Measurements from ENCODE around the gene ACOT12.

Gene ACOT12

DNA sequence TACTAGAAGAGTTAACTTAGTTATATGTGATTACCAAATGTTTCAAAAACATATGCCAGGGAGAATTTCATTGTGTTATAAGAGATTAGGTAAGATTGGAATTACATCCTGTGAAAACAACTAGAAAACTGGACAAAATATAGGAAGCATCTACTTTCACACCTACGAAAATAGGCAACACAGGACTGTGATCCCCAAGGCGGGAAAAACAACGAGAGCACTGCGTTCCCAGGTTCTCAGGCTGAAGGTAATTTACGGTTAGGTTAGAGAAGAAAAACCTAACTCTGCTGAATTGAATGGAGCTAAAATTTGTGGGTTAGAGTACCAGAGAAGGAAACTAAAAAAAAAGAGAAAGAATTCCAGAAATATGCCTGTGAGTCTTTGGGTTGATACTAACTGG, 28.4 kb downstream of the ACOT12 start:
- H3K9ac ChIP-seq (ENCODE audit: low read depth in 1 of 2, low read length in 2 of 2) = no peak overlapping the region
- H3K27ac ChIP-seq (ENCODE audit: low read depth in 2 of 2, low read length in 2 of 2) = no peak overlapping the region
- no peaks in the 10 kb centered on the region for H3K9me3 ChIP-seq (ENCODE audit: control insufficient read depth in 2 of 2, low read length in 2 of 2)
- no peaks in the 10 kb centered on the region for H3K27me3 ChIP-seq (ENCODE audit: control insufficient read depth in 2 of 2, insufficient read depth in 2 of 2, low read length in 2 of 2)
- H3K4me3 ChIP-seq (ENCODE audit: low read length in 2 of 2) = no peak overlapping the region
- H3K4me1 ChIP-seq (ENCODE audit: control insufficient read depth in 2 of 2, insufficient read depth in 2 of 2, low read length in 2 of 2) = no peaks in the 10 kb centered on the region
- H3K36me3 ChIP-seq (ENCODE audit: control insufficient read depth in 2 of 2, insufficient read depth in 2 of 2, low read length in 2 of 2) = no peaks in the 10 kb centered on the region

- no peak overlapping the region for H3K27ac ChIP-seq (ENCODE audit: low read depth in 2 of 2, low read length in 2 of 2)
- no peak overlapping the region for H3K4me3 ChIP-seq (ENCODE audit: low read length in 2 of 2)
- H3K9ac ChIP-seq (ENCODE audit: low read depth in 1 of 2, low read length in 2 of 2) = no peak overlapping the region
- no peaks in the 10 kb centered on the region for H3K27me3 ChIP-seq (ENCODE audit: control insufficient read depth in 2 of 2, insufficient read depth in 2 of 2, low read length in 2 of 2)
- H3K4me1 ChIP-seq (ENCODE audit: control insufficient read depth in 2 of 2, insufficient read depth in 2 of 2, low read length in 2 of 2) = no peaks in the 10 kb centered on the region
- H3K36me3 ChIP-seq (ENCODE audit: control insufficient read depth in 2 of 2, insufficient read depth in 2 of 2, low read length in 2 of 2) = no peaks in the 10 kb centered on the region
- H3K9me3 ChIP-seq (ENCODE audit: control insufficient read depth in 2 of 2, low read length in 2 of 2) = no peaks in the 10 kb centered on the region
These were observed 30.7 kb downstream of the ACOT12 start for GRCh38 chr5:81363093-81363871.

GRCh38 chr5:81361600-81361999, 32.3 kb downstream of the ACOT12 start:
- no peak overlapping the region for H3K27ac ChIP-seq (ENCODE audit: low read depth in 2 of 2, low read length in 2 of 2)
- no peak overlapping the region for H3K4me3 ChIP-seq (ENCODE audit: low read length in 2 of 2)
- no peaks in the 10 kb centered on the region for H3K4me1 ChIP-seq (ENCODE audit: control insufficient read depth in 2 of 2, insufficient read depth in 2 of 2, low read length in 2 of 2)
- H3K9me3 ChIP-seq (ENCODE audit: control insufficient read depth in 2 of 2, low read length in 2 of 2) = no peaks in the 10 kb centered on the region
- H3K36me3 ChIP-seq (ENCODE audit: control insufficient read depth in 2 of 2, insufficient read depth in 2 of 2, low read length in 2 of 2) = no peaks in the 10 kb centered on the region
- no peak overlapping the region for H3K9ac ChIP-seq (ENCODE audit: low read depth in 1 of 2, low read length in 2 of 2)
- H3K27me3 ChIP-seq (ENCODE audit: control insufficient read depth in 2 of 2, insufficient read depth in 2 of 2, low read length in 2 of 2) = no peaks in the 10 kb centered on the region

GRCh38 chr5:81360640-81361039, 33.3 kb downstream of the ACOT12 start:
- Histone ChIP-seq H3K9ac (ENCODE audit: low read depth in 1 of 2, low read length in 2 of 2) (no peak overlapping the region), H3K4me3 (ENCODE audit: low read length in 2 of 2) (no peak overlapping the region), H3K27me3 (ENCODE audit: control insufficient read depth in 2 of 2, insufficient read depth in 2 of 2, low read length in 2 of 2) (no peaks in the 10 kb centered on the region), H3K27ac (ENCODE audit: low read depth in 2 of 2, low read length in 2 of 2) (no peak overlapping the region), H3K4me1 (ENCODE audit: control insufficient read depth in 2 of 2, insufficient read depth in 2 of 2, low read length in 2 of 2) (no peaks in the 10 kb centered on the region), H3K9me3 (ENCODE audit: control insufficient read depth in 2 of 2, low read length in 2 of 2) (no peaks in the 10 kb centered on the region), H3K36me3 (ENCODE audit: control insufficient read depth in 2 of 2, insufficient read depth in 2 of 2, low read length in 2 of 2) (no peaks in the 10 kb centered on the region)

DNA sequence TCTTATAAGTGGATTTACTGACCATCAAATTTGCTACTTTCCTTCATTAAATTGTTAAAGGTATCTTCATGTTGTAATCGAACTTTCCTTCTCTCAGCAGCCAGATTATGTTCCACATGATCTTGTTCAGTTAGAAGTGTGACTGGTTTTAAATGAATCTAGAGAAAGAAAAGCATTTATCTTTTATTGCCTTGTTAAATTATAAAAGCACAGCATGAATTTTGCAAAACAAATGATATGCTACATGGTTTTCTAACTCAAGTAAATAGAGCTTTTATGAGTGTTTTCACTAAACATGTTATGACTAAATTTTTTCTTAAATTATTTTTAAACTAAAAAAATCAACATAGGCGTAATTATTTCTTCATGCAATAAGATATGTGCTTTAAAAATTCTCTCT, 34.1 kb downstream of the ACOT12 start:
- H3K27me3 ChIP-seq (ENCODE audit: control insufficient read depth in 2 of 2, insufficient read depth in 2 of 2, low read length in 2 of 2) = no peaks in the 10 kb centered on the region
- H3K9ac ChIP-seq (ENCODE audit: low read depth in 1 of 2, low read length in 2 of 2) = no peak overlapping the region
- no peak overlapping the region for H3K4me3 ChIP-seq (ENCODE audit: low read length in 2 of 2)
- H3K36me3 ChIP-seq (ENCODE audit: control insufficient read depth in 2 of 2, insufficient read depth in 2 of 2, low read length in 2 of 2) = no peaks in the 10 kb centered on the region
- no peaks in the 10 kb centered on the region for H3K4me1 ChIP-seq (ENCODE audit: control insufficient read depth in 2 of 2, insufficient read depth in 2 of 2, low read length in 2 of 2)
- H3K27ac ChIP-seq (ENCODE audit: low read depth in 2 of 2, low read length in 2 of 2) = no peak overlapping the region
- H3K9me3 ChIP-seq (ENCODE audit: control insufficient read depth in 2 of 2, low read length in 2 of 2) = no peaks in the 10 kb centered on the region

GRCh38 chr5:81359108-81359507, 34.8 kb downstream of the ACOT12 start:
- H3K4me3 ChIP-seq (ENCODE audit: low read length in 2 of 2) = no peak overlapping the region
- no peaks in the 10 kb centered on the region for H3K27me3 ChIP-seq (ENCODE audit: control insufficient read depth in 2 of 2, insufficient read depth in 2 of 2, low read length in 2 of 2)
- H3K9me3 ChIP-seq (ENCODE audit: control insufficient read depth in 2 of 2, low read length in 2 of 2) = no peaks in the 10 kb centered on the region
- H3K36me3 ChIP-seq (ENCODE audit: control insufficient read depth in 2 of 2, insufficient read depth in 2 of 2, low read length in 2 of 2) = no peaks in the 10 kb centered on the region
- H3K27ac ChIP-seq (ENCODE audit: low read depth in 2 of 2, low read length in 2 of 2) = no peak overlapping the region
- H3K9ac ChIP-seq (ENCODE audit: low read depth in 1 of 2, low read length in 2 of 2) = no peak overlapping the region
- no peaks in the 10 kb centered on the region for H3K4me1 ChIP-seq (ENCODE audit: control insufficient read depth in 2 of 2, insufficient read depth in 2 of 2, low read length in 2 of 2)

DNA sequence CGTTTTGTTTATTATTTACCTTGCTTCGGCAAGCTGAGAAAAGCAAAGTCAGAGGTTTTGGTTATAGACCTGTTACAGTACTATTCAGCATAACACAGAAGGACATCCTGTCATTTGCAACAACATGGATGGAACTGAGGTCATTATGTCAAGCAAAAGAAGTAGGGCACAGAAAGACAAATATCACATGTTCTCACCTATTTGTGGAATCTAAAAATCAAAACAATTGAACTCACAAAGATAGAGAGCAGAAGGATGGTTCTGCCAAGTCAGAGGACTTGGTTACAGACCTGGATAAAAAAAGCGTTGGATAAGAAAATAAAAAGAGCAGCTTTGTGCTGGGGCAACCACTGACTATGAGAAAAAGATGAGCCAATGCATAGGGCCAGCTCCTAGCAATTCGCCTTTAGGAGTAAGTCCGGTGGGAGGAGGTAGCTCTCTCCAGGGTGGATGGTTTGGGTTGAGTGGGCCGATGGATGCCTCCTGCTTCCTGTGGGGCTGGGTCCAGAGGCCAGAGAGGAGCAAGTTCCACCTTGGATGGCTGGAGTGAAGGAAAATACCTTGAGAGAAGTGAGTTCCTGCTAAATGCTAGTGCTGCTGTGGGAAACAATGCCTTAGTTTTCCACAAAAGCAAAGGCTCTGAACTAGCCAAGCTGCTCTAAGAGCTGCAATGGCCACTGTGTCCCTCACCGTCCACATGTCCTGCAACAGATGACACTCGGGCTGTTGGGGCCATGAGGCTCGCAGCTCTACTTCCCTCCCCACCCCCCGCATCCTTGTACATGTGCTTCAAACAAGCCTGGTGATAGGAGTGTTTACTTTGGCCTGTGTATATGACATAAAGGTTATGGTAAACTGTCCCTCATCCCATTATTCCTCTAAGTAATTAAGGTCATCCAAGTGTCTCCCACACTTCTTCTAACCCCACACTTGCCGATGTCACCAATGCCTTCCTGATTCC, 38.4 kb downstream of the ACOT12 start:
- Histone ChIP-seq H3K9ac (ENCODE audit: low read depth in 1 of 2, low read length in 2 of 2) (no peak overlapping the region), H3K27me3 (ENCODE audit: control insufficient read depth in 2 of 2, insufficient read depth in 2 of 2, low read length in 2 of 2) (no peaks in the 10 kb centered on the region), H3K36me3 (ENCODE audit: control insufficient read depth in 2 of 2, insufficient read depth in 2 of 2, low read length in 2 of 2) (no peaks in the 10 kb centered on the region), H3K9me3 (ENCODE audit: control insufficient read depth in 2 of 2, low read length in 2 of 2) (no peaks in the 10 kb centered on the region), H3K4me1 (ENCODE audit: control insufficient read depth in 2 of 2, insufficient read depth in 2 of 2, low read length in 2 of 2) (peaks cover 0 to 2% of the 10 kb centered on the region in 2 donors), H3K4me3 (ENCODE audit: low read length in 2 of 2) (no peak overlapping the region), H3K27ac (ENCODE audit: low read depth in 2 of 2, low read length in 2 of 2) (no peak overlapping the region)

- H3K27ac ChIP-seq (ENCODE audit: low read depth in 2 of 2, low read length in 2 of 2) = no peak overlapping the region
- H3K4me1 ChIP-seq (ENCODE audit: control insufficient read depth in 2 of 2, insufficient read depth in 2 of 2, low read length in 2 of 2) = peaks cover 0 to 2% of the 10 kb centered on the region in 2 donors
- H3K36me3 ChIP-seq (ENCODE audit: control insufficient read depth in 2 of 2, insufficient read depth in 2 of 2, low read length in 2 of 2) = no peaks in the 10 kb centered on the region
- H3K4me3 ChIP-seq (ENCODE audit: low read length in 2 of 2) = no peak overlapping the region
- H3K9me3 ChIP-seq (ENCODE audit: control insufficient read depth in 2 of 2, low read length in 2 of 2) = no peaks in the 10 kb centered on the region
- H3K9ac ChIP-seq (ENCODE audit: low read depth in 1 of 2, low read length in 2 of 2) = no peak overlapping the region
- H3K27me3 ChIP-seq (ENCODE audit: control insufficient read depth in 2 of 2, insufficient read depth in 2 of 2, low read length in 2 of 2) = no peaks in the 10 kb centered on the region
These were observed 39.8 kb downstream of the ACOT12 start for GRCh38 chr5:81354093-81354492.

- Histone ChIP-seq H3K4me3 (ENCODE audit: low read length in 2 of 2) (no peak overlapping the region), H3K36me3 (ENCODE audit: control insufficient read depth in 2 of 2, insufficient read depth in 2 of 2, low read length in 2 of 2) (no peaks in the 10 kb centered on the region), H3K9ac (ENCODE audit: low read depth in 1 of 2, low read length in 2 of 2) (no peak overlapping the region), H3K27ac (ENCODE audit: low read depth in 2 of 2, low read length in 2 of 2) (no peak overlapping the region), H3K9me3 (ENCODE audit: control insufficient read depth in 2 of 2, low read length in 2 of 2) (no peaks in the 10 kb centered on the region), H3K4me1 (ENCODE audit: control insufficient read depth in 2 of 2, insufficient read depth in 2 of 2, low read length in 2 of 2) (peaks cover 0 to 2% of the 10 kb centered on the region in 2 donors), H3K27me3 (ENCODE audit: control insufficient read depth in 2 of 2, insufficient read depth in 2 of 2, low read length in 2 of 2) (no peaks in the 10 kb centered on the region)
These were observed 40.7 kb downstream of the ACOT12 start for GRCh38 chr5:81353189-81353588.

- Histone ChIP-seq H3K9ac (ENCODE audit: low read depth in 1 of 2, low read length in 2 of 2) (no peak overlapping the region), H3K9me3 (ENCODE audit: control insufficient read depth in 2 of 2, low read length in 2 of 2) (no peaks in the 10 kb centered on the region), H3K36me3 (ENCODE audit: control insufficient read depth in 2 of 2, insufficient read depth in 2 of 2, low read length in 2 of 2) (no peaks in the 10 kb centered on the region), H3K27me3 (ENCODE audit: control insufficient read depth in 2 of 2, insufficient read depth in 2 of 2, low read length in 2 of 2) (no peaks in the 10 kb centered on the region), H3K27ac (ENCODE audit: low read depth in 2 of 2, low read length in 2 of 2) (no peak overlapping the region), H3K4me1 (ENCODE audit: control insufficient read depth in 2 of 2, insufficient read depth in 2 of 2, low read length in 2 of 2) (peaks cover 0 to 2% of the 10 kb centered on the region in 2 donors), H3K4me3 (ENCODE audit: low read length in 2 of 2) (no peak overlapping the region)
These were observed 43.4 kb downstream of the ACOT12 start for GRCh38 chr5:81350507-81350906.
